H1 (cell line): Measurements from ENCODE around the gene CDK5RAP2. TPM values are rescaled to one million over a fixed set of nuclear protein-coding genes. Genes with fewer than 3 reads are reported as not detected.

ENCODE experiments used
- CTCF ChIA-PET: fragments of 300-600 bp; sonication (Branson Sonifier 250); formaldehyde crosslinking; loops from one replicate; lab custom pipeline; 2021; ENCODE audit not compliant: partially characterized antibody; lab: Charles Lee
- POLR2A ChIA-PET: fragments of 300-600 bp; sonication (Branson Sonifier 250); formaldehyde crosslinking; loops from one replicate; lab custom pipeline; 2021; ENCODE audit warnings: inconsistent platforms; ENCODE audit not compliant: partially characterized antibody; lab: Charles Lee
- DNase-seq, 2 experiments: peaks; one replicate each; pipeline versions ENCODE4 v3.0.0 to v3.0.0-alpha.2; 2010 to 2022; ENCODE audit warnings: low spot score in 2 of 2, low read depth in 1 of 2, mixed read lengths in 1 of 2
- FAIRE-seq: peaks from 2 replicates; lab custom pipeline; 2011; peaks lifted over from hg19 to GRCh38; lab: Jason Lieb, UNC
- H2AFZ ChIP-seq: 2 replicates; pipeline ENCODE4 v1.8.1; 2012; ENCODE audit warnings: low read length, inconsistent platforms
- H2AK5ac ChIP-seq: 2 replicates; pipeline ENCODE4 v1.6.1; 2013; ENCODE audit warnings: low read depth, low read length
- H2BK120ac ChIP-seq: replicated peaks from 2 replicates; pipeline ENCODE3; 2013; ENCODE audit warnings: low read depth, low read length, inconsistent platforms
- H2BK12ac ChIP-seq: 2 replicates; pipeline ENCODE4 v1.6.1; 2013; ENCODE audit warnings: low read depth, low read length
- H2BK15ac ChIP-seq: 2 replicates; pipeline ENCODE4 v1.6.1; 2013; ENCODE audit warnings: low read length
- H2BK20ac ChIP-seq: 2 replicates; pipeline ENCODE4 v1.6.1; 2013; ENCODE audit warnings: low read length
- H2BK5ac ChIP-seq: 2 replicates; pipeline ENCODE4 v1.6.1; 2013; ENCODE audit warnings: low read depth, low read length
- H3K14ac ChIP-seq: 2 replicates; pipeline ENCODE4 v1.6.1; 2013; ENCODE audit warnings: inconsistent platforms; ENCODE audit not compliant: insufficient read length
- H3K18ac ChIP-seq: 2 replicates; pipeline ENCODE4 v1.6.1; 2013; ENCODE audit warnings: low read length; ENCODE audit errors: extremely low read depth
- H3K23ac ChIP-seq: 2 replicates; pipeline ENCODE4 v1.6.1; 2013; ENCODE audit warnings: inconsistent platforms; ENCODE audit not compliant: insufficient read length
- H3K23me2 ChIP-seq: 2 replicates; pipeline ENCODE4 v1.6.1; 2013; ENCODE audit warnings: low read depth, low read length
- H3K27ac ChIP-seq: 2 replicates; pipeline ENCODE4 v1.6.1; 2011; ENCODE audit warnings: low read depth, low read length, inconsistent platforms
- H3K27me3 ChIP-seq, 4 experiments: replicated peaks in 1 of 4; 1 replicate in 1 of 4; 2 replicates in 3 of 4; pipeline versions ENCODE4 v1.6.1 to v1.8.1; 2011 to 2013; ENCODE audit warnings: low read length in 3 of 4, mild to moderate bottlenecking in 3 of 4, inconsistent platforms in 2 of 4, mixed read lengths in 2 of 4, moderate library complexity in 1 of 4; ENCODE audit not compliant: control insufficient read depth in 3 of 4, insufficient read depth in 3 of 4; ENCODE audit errors: extremely low read depth in 1 of 4
- H3K36me3 ChIP-seq, 4 experiments: 2 replicates each; pipeline versions ENCODE4 v1.6.1 to v1.8.1; 2011 to 2013; ENCODE audit warnings: mild to moderate bottlenecking in 4 of 4, low read length in 3 of 4, moderate library complexity in 2 of 4, control low read depth in 1 of 4, inconsistent platforms in 1 of 4; ENCODE audit not compliant: insufficient read depth in 4 of 4, control insufficient read depth in 2 of 4
- H3K4ac ChIP-seq: replicated peaks from 2 replicates; pipeline ENCODE3; 2013; ENCODE audit warnings: low read length, low read depth, mixed read lengths, inconsistent platforms; ENCODE audit not compliant: insufficient read length
- H3K4me1 ChIP-seq, 4 experiments: replicated peaks in 1 of 4; 1 replicate in 1 of 4; 2 replicates in 3 of 4; pipeline versions ENCODE4 v1.6.1 to v1.8.1; 2011 to 2013; ENCODE audit warnings: low read length in 3 of 4, inconsistent platforms in 2 of 4, mixed read lengths in 1 of 4; ENCODE audit not compliant: insufficient read depth in 4 of 4, control insufficient read depth in 3 of 4
- H3K4me2 ChIP-seq, 2 experiments: 2 replicates each; pipeline versions ENCODE4 v1.6.1 to v1.8.1; 2011 to 2013; ENCODE audit warnings: low read depth in 2 of 2, low read length in 2 of 2, control low read depth in 1 of 2, inconsistent platforms in 1 of 2, mild to moderate bottlenecking in 1 of 2; ENCODE audit not compliant: insufficient read depth in 1 of 2
- H3K4me3 ChIP-seq, 4 experiments: fragments of 200-600, 300-600 bp in 1 of 4; sonication (generic), shearing (Covaris generic), sonication (Bioruptor Twin) in 1 of 4; 2 replicates each; pipeline versions ENCODE4 v1.5.1 to v1.8.1; 2011 to 2016; ENCODE audit warnings: low read length in 4 of 4, low read depth in 3 of 4, control low read depth in 2 of 4, inconsistent platforms in 2 of 4, mild to moderate bottlenecking in 2 of 4, mixed read lengths in 1 of 4, moderate library complexity in 1 of 4; ENCODE audit not compliant: insufficient read depth in 2 of 4; ENCODE audit errors: extremely low read depth in 1 of 4
- H3K56ac ChIP-seq: replicated peaks from 2 replicates; pipeline ENCODE3; 2013; ENCODE audit warnings: low read depth, mild to moderate bottlenecking, mixed read lengths, low read length, inconsistent platforms; ENCODE audit not compliant: insufficient read length
- H3K79me1 ChIP-seq: 2 replicates; pipeline ENCODE4 v1.6.1; 2013; ENCODE audit warnings: low read depth, low read length, control low read depth
- H3K79me2 ChIP-seq, 2 experiments: 2 replicates each; pipeline versions ENCODE4 v1.6.1 to v1.8.1; 2012 to 2013; ENCODE audit warnings: low read length in 2 of 2, mild to moderate bottlenecking in 2 of 2, inconsistent platforms in 1 of 2; ENCODE audit not compliant: insufficient read depth in 2 of 2, control insufficient read depth in 1 of 2
- H3K9ac ChIP-seq, 4 experiments: replicated peaks in 1 of 4; 1 replicate in 1 of 4; 2 replicates in 3 of 4; pipeline versions ENCODE4 v1.6.1 to v1.8.1; 2011 to 2013; ENCODE audit warnings: low read depth in 3 of 4, low read length in 3 of 4, control low read depth in 2 of 4, mild to moderate bottlenecking in 2 of 4, moderate library complexity in 2 of 4, inconsistent platforms in 1 of 4; ENCODE audit errors: extremely low read depth in 1 of 4
- H3K9me3 ChIP-seq, 2 experiments: 2 replicates each; pipeline versions ENCODE4 v1.6.1 to v1.8.1; 2012 to 2013; ENCODE audit warnings: mild to moderate bottlenecking in 2 of 2, moderate library complexity in 2 of 2, control low read depth in 1 of 2, inconsistent platforms in 1 of 2, low read depth in 1 of 2, low read length in 1 of 2, mixed read lengths in 1 of 2; ENCODE audit not compliant: insufficient read depth in 2 of 2
- H4K20me1 ChIP-seq, 2 experiments: replicated peaks in 1 of 2; 2 replicates each; pipeline versions ENCODE3 to v1.8.1; 2011 to 2013; ENCODE audit warnings: inconsistent platforms in 2 of 2, low read length in 2 of 2, mild to moderate bottlenecking in 1 of 2; ENCODE audit not compliant: insufficient read depth in 2 of 2, control insufficient read depth in 1 of 2
- H4K5ac ChIP-seq: 2 replicates; pipeline ENCODE4 v1.6.1; 2013; ENCODE audit warnings: low read length, low read depth, mixed read lengths, inconsistent platforms; ENCODE audit not compliant: insufficient read length
- H4K8ac ChIP-seq: 2 replicates; pipeline ENCODE4 v1.8.0; 2013; ENCODE audit warnings: mild to moderate bottlenecking, moderate library complexity, low read length, inconsistent platforms; ENCODE audit not compliant: insufficient read depth; ENCODE audit errors: extremely low read depth
- H4K91ac ChIP-seq: replicated peaks from 2 replicates; pipeline ENCODE3; 2013; ENCODE audit warnings: low read length, mixed read lengths, inconsistent platforms; ENCODE audit not compliant: insufficient read length
- ATF3 ChIP-seq: IDR thresholded peaks from 2 replicates; pipeline ENCODE4 v1.6.1; 2011; ENCODE audit warnings: low read depth, mild to moderate bottlenecking, low read length; ENCODE audit not compliant: insufficient read depth
- BCL11A ChIP-seq, 2 experiments: IDR thresholded peaks; one replicate each; pipeline ENCODE4 v1.6.1; 2011; ENCODE audit warnings: low read depth in 2 of 2, low read length in 2 of 2, mild to moderate bottlenecking in 2 of 2
- CREB1 ChIP-seq: IDR thresholded peaks from 2 replicates; pipeline ENCODE4 v1.6.1; 2012; ENCODE audit warnings: inconsistent platforms
- HDAC6 ChIP-seq: IDR thresholded peaks from one replicate; pipeline ENCODE4 v1.7.1; 2012; ENCODE audit warnings: low read depth, mild to moderate bottlenecking, inconsistent platforms, low read length, moderate library complexity
- JUN ChIP-seq: IDR thresholded peaks from 2 replicates; pipeline ENCODE4 v1.6.1; 2011; ENCODE audit warnings: low read depth, mild to moderate bottlenecking, improper control_type of control experiment, low read length
- RFX5 ChIP-seq: IDR thresholded peaks from 2 replicates; pipeline ENCODE4 v1.6.1; 2011; ENCODE audit warnings: low read depth, low read length, improper control_type of control experiment, borderline replicate concordance
- SP1 ChIP-seq: IDR thresholded peaks from 2 replicates; pipeline ENCODE4 v1.6.1; 2011; ENCODE audit warnings: low read depth, low read length
- SP2 ChIP-seq: IDR thresholded peaks from 2 replicates; pipeline ENCODE4 v1.6.1; 2012; ENCODE audit warnings: mild to moderate bottlenecking, low read length, inconsistent platforms
- TAF7 ChIP-seq: optimal IDR thresholded peaks from 2 replicates; pipeline ENCODE3; 2011; ENCODE audit warnings: low read depth, mild to moderate bottlenecking, inconsistent platforms, low read length, moderate library complexity, borderline replicate concordance
- WGBS, 2 experiments: shearing (Covaris generic) in 1 of 2; methylation state at CpG; one replicate each; pipeline versions ENCODE4 v1.1.6 to v1.1.7; 2013 to 2015; ENCODE audit warnings: low lambda C conversion rate in 2 of 2, mixed read lengths in 2 of 2, inconsistent platforms in 1 of 2, low coverage in 1 of 2, missing lambda C conversion rate in 1 of 2; ENCODE audit not compliant: insufficient replicate concordance in 2 of 2, insufficient coverage in 1 of 2, insufficient read length in 1 of 2; ENCODE audit errors: extremely low coverage in 1 of 2, missing lambda C conversion rate in 1 of 2; 5-methylcytosine and 5-hydroxymethylcytosine counted together
- polyA plus RNA-seq, 7 experiments: library from polyadenylated mRNA; depleted of rRNA in 3 of 7; stranded (reverse) in 5 of 7; unstranded in 2 of 7; fragments of >200 nt in 5 of 7; fragments of 200-250 nt in 2 of 7; gene quantifications; 1 replicate in 5 of 7; 2 replicates in 1 of 7; 4 replicates in 1 of 7; pipeline versions ENCODE4 v1.2.1 to v1.2.3, GENCODE V29; 2011 to 2013; ENCODE audit warnings: missing spikeins in 2 of 7, mixed read lengths in 2 of 7
- total RNA-seq: library from RNA; stranded (reverse); fragmentation: NEBNext Ultra II Directional; extraction: Animal tissue kit (Norgen Biotek cat#: 25700); gene quantifications from 2 replicates; pipeline ENCODE4 v1.2.1, GENCODE V29; 2021

CDK5RAP2 gene
- total and polyA plus RNA-seq, 2 of the 8 experiments (the other 6 are each of a cell fraction or from before 2014, with no cell fraction given) = 19.8 to 49.4 TPM

GRCh38 chr9:120453792-120454191, 126.2 kb downstream of the CDK5RAP2 start:
- Histone ChIP-seq H2AFZ (no peak overlapping the region), H3K4me3 (no peak overlapping the region), H3K27ac (no peak overlapping the region), H3K23me2 (no peaks in the 10 kb centered on the region), H3K56ac (no peak overlapping the region), H3K23ac (no peak overlapping the region), H3K9ac (no peak overlapping the region), H3K79me1 (no peaks in the 10 kb centered on the region; the same call in 1 of the 2 replicates)
- FAIRE-seq = no peak
- TF ChIP-seq SP1 (no peak), ATF3 (no peak), JUN (no peak), HDAC6 (no peak), SP2 (no peak), CREB1 (no peak), BCL11A (IDR thresholded peaks at IDR 0.05; ENCODE audit: low read depth in 2 of 2, low read length in 2 of 2) (no peak), TAF7 (no peak), RFX5 (no peak)
- TF ChIP-seq, all 59 proteins: peak for 0
- Histone ChIP-seq H4K8ac (no peak overlapping the region), H2BK5ac (no peak overlapping the region), H3K4me2 (no peak overlapping the region), H3K27me3 (no peaks in the 10 kb centered on the region), H2BK20ac (no peak overlapping the region), H3K36me3 (peaks cover 0 to 19% (median 8%) of the 10 kb centered on the region in 4 experiments; a peak in 5 of 8 replicates), H2BK12ac (no peak overlapping the region), H4K5ac (no peak overlapping the region), H3K79me2 (no peaks in the 10 kb centered on the region; a peak in 1 of 4 replicates), H3K14ac (no peak overlapping the region), H3K18ac (no peak overlapping the region), H2AK5ac (no peak overlapping the region), H2BK15ac (no peak overlapping the region), H3K4me1 (peaks cover 0 to 5% (median 0%) of the 10 kb centered on the region in 4 experiments; a peak in 2 of 7 replicates), H2BK120ac (no peak overlapping the region), H4K20me1 (peaks cover 0 to 2% of the 10 kb centered on the region in 2 experiments), H4K91ac (no peak overlapping the region), H3K4ac (no peak overlapping the region), H3K9me3 (no peaks in the 10 kb centered on the region)
- ChIA-PET POLR2A (no interaction called here), CTCF (interaction anchor here (5.0 kb wide), 1 partner anchor 15 kb away, joined by 25 read pairs; no protein-coding TSS in a partner anchor)
- 85% methylated on average over 4 of the region's 4 CpGs; no CpG with 5 or more reads in 1 of the 2 experiments for WGBS, 2 experiments
- DNase-seq = no peak
